ENCODE measurements around the gene TGFBR3. TPM values are rescaled to one million over a fixed set of nuclear protein-coding genes. Genes with fewer than 3 reads are reported as not detected.
A peak's percentile ranks its signal among the peaks of the same experiment; 100 is the strongest.

TGFBR3 gene
- total RNA-seq, 6 experiments from 2014 or later = 5.8 to 21.1 (median 19.0) TPM

DNA sequence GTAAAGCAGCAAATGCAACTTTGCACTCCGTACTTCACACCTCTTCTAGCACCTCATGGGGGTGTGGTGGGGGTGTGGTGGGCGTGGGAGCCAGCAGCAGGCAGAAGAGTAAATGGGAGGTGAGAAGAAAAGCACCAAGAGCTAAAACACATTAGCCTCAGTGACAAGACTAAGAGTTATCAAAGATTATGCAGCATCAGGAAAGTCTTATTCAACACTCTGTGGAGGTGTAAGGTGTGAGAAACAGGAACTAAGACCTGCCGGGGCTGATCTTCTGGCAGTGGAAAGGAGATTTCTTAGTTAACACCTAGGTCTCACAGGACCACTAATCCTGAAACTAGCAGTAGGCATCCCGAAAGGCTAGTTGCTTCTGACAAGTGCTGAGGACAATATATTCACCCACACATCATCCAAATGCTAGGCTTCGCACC lies 9.9 kb downstream of the TGFBR3 start:
- TF ChIP-seq, protein P1, sequence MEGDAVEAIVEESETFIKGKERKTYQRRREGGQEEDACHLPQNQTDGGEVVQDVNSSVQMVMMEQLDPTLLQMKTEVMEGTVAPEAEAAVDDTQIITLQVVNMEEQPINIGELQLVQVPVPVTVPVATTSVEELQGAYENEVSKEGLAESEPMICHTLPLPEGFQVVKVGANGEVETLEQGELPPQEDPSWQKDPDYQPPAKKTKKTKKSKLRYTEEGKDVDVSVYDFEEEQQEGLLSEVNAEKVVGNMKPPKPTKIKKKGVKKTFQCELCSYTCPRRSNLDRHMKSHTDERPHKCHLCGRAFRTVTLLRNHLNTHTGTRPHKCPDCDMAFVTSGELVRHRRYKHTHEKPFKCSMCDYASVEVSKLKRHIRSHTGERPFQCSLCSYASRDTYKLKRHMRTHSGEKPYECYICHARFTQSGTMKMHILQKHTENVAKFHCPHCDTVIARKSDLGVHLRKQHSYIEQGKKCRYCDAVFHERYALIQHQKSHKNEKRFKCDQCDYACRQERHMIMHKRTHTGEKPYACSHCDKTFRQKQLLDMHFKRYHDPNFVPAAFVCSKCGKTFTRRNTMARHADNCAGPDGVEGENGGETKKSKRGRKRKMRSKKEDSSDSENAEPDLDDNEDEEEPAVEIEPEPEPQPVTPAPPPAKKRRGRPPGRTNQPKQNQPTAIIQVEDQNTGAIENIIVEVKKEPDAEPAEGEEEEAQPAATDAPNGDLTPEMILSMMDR (IDR thresholded peaks at IDR 0.05) = no peak
- no peak for DNase-seq
- H3K27ac Mint-ChIP-seq = no peak overlapping the region
- H3K27me3 Mint-ChIP-seq (ENCODE audit: insufficient read depth) = peaks cover 3% of the 10 kb centered on the region; the same call in 1 of the 2 replicates
- H3K9me3 Mint-ChIP-seq = no peaks in the 10 kb centered on the region
- peaks cover 41% of the 10 kb centered on the region for H3K4me1 Mint-ChIP-seq (ENCODE audit: low read depth)
- 0 out of 2 replicates have a peak, but pooled peaks cover 4% of the 10 kb centered on the region for H3K36me3 Mint-ChIP-seq (ENCODE audit: low read depth)
- no peak overlapping the region for H3K4me3 Mint-ChIP-seq

DNA sequence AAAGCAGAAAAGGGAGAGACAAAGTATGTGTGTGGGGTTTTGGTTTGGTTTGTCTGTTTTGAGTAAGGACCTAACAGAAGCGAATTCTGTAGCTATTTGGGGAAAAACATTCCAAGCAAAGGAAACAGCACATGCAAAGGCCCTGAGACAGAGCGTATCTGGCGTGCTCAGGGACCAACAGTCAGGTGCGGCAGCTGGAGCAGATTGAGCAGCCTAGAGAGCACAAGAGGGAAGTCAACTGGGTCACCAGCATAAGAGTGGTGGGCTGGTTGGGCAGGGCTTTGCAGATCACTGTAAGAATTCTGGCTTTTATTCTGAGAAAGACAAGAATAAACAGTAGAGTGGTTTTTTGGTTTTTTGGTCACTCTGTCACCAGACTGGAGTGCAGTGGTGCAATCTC lies 11.8 kb downstream of the TGFBR3 start:
- H3K27ac Mint-ChIP-seq = no peak overlapping the region
- TF ChIP-seq, protein P1 (IDR thresholded peaks at IDR 0.05) = no peak

DNA sequence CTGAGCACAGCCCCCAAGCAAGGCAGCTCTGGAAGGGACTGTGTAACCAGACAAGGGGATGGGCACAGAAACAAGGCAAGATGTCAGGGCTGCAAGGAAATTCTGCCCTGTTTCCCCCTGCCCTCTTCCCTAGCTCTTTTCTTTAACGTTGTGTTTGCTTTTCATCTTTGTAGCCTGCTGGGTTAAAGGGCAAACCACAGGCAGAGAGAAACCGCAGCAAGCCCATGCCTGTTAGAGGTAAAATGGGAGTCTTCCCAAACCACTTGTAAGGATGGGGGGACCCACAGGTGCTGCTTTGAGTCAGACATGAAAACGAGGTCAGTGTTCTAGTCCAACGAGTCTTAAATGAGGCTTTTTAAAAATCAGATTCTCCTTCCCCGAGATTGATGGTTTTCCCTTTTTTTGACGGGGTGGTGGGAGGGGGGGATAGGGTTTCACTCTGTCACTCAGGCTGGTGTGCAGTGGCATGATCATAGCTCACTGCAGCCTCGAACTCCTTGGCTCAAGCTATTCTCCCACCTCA lies 13.3 kb downstream of the TGFBR3 start:
- Mint-ChIP-seq H3K27me3 (ENCODE audit: insufficient read depth) (peaks cover 3% of the 10 kb centered on the region), H3K9me3 (no peaks in the 10 kb centered on the region), H3K4me1 (ENCODE audit: low read depth) (peaks cover 31% of the 10 kb centered on the region), H3K36me3 (ENCODE audit: low read depth) (0 out of 2 replicates have a peak, but pooled peaks cover 4% of the 10 kb centered on the region), H3K4me3 (peak overlapping the region; percentile 70), H3K27ac (peak overlapping the region; percentile 72; the same call in 1 of the 2 replicates)
- DNase-seq = no peak
- TF ChIP-seq, protein P1 (IDR thresholded peaks at IDR 0.05) = no peak

More for the DNA sequence above, 11.8 kb downstream of the TGFBR3 start:
- Mint-ChIP-seq H3K36me3 (ENCODE audit: low read depth) (0 out of 2 replicates have a peak, but pooled peaks cover 4% of the 10 kb centered on the region), H3K4me3 (no peak overlapping the region), H3K9me3 (no peaks in the 10 kb centered on the region), H3K4me1 (ENCODE audit: low read depth) (peaks cover 42% of the 10 kb centered on the region), H3K27me3 (ENCODE audit: insufficient read depth) (peaks cover 3% of the 10 kb centered on the region)
- no peak for DNase-seq

DNA sequence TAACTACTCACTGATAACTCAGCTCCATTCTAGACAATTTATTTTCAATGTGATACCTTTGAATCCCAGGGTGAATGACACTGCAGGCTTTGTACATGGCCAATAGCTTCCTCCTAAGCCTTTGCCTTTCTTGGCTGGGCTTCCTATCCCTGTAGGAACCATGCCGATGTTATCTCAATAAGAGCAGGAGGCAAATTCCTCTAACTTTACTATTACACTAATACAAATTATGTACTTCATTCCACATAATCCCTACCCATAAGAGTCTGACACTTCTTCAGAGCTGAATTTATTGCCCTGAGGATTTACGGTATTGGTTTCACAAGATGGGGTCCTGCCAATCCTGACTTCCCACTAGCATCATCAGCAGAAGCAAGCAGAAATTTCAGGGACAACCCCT lies 14.0 kb downstream of the TGFBR3 start:
- DNase-seq = no peak
- H3K27ac Mint-ChIP-seq = peak overlapping the region; percentile 72
- peaks cover 25% of the 10 kb centered on the region for H3K4me1 Mint-ChIP-seq (ENCODE audit: low read depth)
- peak overlapping the region; percentile 70; the same call in 1 of the 2 replicates for H3K4me3 Mint-ChIP-seq
- H3K9me3 Mint-ChIP-seq = no peaks in the 10 kb centered on the region
- H3K36me3 Mint-ChIP-seq (ENCODE audit: low read depth) = 0 out of 2 replicates have a peak, but pooled peaks cover 4% of the 10 kb centered on the region
- TF ChIP-seq, protein P1 (IDR thresholded peaks at IDR 0.05) = no peak
- peaks cover 3% of the 10 kb centered on the region for H3K27me3 Mint-ChIP-seq (ENCODE audit: insufficient read depth)

DNA sequence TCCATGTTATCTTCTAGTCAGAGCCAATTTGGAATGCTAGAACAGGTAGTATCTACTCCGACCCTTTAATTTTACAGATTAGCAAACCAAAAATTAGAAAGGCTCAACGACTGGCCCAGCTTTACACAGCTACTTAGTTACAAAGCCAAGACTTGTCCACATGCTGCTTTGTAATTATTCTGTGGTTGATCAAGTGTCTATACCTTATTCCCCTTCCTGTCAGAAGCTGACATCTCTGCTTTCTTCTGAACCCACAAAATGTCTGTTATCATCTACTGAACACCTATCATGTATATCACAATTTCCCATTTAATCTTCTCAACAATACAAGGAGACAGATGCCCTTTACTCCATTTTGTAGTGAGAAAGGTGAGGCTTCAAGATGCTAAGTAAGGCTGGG lies 15.6 kb downstream of the TGFBR3 start:
- DNase-seq = no peak
- Mint-ChIP-seq H3K4me3 (no peak overlapping the region), H3K4me1 (ENCODE audit: low read depth) (peaks cover 29% of the 10 kb centered on the region), H3K36me3 (ENCODE audit: low read depth) (0 out of 2 replicates have a peak, but pooled peaks cover 3% of the 10 kb centered on the region), H3K9me3 (no peaks in the 10 kb centered on the region), H3K27me3 (ENCODE audit: insufficient read depth) (no peaks in the 10 kb centered on the region; the same call in 1 of the 2 replicates), H3K27ac (no peak overlapping the region)
- TF ChIP-seq, protein P1 (IDR thresholded peaks at IDR 0.05) = no peak

Measured in HFFc6 (cell line).